ENCODE results near the gene MAN1B1.

The MAN1B1 gene

DNA sequence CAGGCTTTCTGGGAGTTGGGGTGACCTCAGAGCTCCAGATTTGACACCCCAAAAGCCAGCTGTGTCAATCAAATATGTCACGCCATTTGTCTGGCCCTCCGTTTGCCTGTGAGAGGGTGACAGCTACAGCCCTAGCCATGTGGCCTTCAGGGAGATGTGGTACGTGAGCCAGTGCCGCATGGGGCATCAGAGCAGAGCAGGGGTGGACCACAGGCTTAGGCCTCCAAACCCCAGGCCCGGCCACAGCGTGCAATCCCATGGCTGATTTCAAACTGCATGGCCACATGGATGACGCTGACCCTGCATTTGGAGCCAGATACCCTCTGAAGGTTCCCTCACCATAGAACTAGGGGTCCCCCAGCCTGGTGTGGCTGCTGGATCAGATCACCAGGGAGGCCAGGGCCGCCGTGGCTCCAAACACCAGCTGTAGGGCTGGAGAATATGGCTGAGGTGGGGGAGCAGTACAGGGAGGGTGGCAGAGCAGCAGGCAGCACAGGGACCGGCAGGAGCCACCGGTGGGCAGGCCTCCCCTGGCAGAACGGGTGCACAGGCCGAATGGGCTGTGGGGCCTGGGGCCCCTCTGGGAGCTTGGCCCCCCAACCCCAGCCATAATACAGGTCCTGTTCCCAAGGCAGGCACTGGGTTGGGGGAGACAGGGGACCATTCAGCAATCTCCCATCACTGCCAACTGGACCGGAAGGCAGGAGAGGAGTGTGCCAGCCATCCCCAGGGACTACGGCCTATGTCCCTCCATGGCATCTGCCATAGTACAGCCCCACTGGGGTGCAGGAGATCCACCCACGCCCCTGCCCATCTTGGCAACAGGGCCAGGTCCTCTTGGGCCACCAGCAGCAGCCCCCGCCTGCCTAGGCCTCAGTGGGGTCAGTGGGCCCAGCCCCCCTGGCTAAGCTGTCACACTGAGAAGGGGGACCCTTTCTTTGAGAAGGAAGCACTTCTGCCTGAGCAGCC lies 18.0 kb upstream of the MAN1B1 start:
- no peak for DNase-seq (ENCODE audit: low spot score)

GRCh38 chr9:137069508-137070091 lies 17.2 kb upstream of the MAN1B1 start:
- no peak for DNase-seq (ENCODE audit: low spot score)

- peak; percentile 84 for DNase-seq (ENCODE audit: low spot score)
Observed at GRCh38 chr9:137070201-137070905, 16.4 kb upstream of the MAN1B1 start, which contains the start of gene SAPCD2. Gene SAPCD2 (minus strand): TSS chr9:137070557. CDS start chr9:137070460, 97 bp downstream.

GRCh38 chr9:137070906-137071275 lies 15.9 kb upstream of the MAN1B1 start:
- no peak for DNase-seq (ENCODE audit: low spot score)

GRCh38 chr9:137071282-137071681 lies 15.5 kb upstream of the MAN1B1 start:
- DNase-seq (ENCODE audit: low spot score) = no peak

- no peak for DNase-seq (ENCODE audit: low spot score)
Observed at GRCh38 chr9:137073992-137074399, 12.8 kb upstream of the MAN1B1 start.

DNA sequence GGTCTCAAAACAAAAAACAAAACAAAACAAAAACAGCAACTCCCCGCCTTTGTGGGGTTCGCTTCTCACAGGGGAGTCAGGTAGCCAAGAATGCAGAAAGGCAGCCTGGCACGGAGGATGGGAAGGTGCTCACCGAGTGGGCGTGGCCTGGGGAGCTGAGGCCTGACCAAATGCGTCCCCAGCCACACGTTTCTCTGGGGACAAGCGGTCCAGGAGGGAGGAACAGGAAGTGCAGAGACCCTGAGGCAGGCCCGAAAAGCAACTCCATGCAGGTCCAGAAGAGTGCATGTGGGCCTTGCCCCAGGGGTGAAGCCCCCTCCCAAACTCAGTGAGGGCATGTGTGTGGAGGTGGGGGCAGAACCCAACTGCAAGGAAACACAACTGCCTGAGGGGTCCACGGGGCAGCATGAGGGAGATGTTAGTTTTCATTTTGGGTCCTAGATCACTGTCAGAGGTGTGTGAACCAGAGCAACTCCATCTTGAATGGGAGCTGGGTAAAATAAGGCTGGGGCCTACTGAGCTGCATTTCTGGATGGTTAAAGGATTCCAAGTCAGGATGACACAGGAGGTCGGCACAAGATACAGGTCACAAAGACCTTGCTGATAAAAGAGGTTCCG lies 12.0 kb upstream of the MAN1B1 start:
- no peak for DNase-seq (ENCODE audit: low spot score)

- no peak for DNase-seq (ENCODE audit: low spot score)
Observed at GRCh38 chr9:137075275-137075775, 11.5 kb upstream of the MAN1B1 start.

DNA sequence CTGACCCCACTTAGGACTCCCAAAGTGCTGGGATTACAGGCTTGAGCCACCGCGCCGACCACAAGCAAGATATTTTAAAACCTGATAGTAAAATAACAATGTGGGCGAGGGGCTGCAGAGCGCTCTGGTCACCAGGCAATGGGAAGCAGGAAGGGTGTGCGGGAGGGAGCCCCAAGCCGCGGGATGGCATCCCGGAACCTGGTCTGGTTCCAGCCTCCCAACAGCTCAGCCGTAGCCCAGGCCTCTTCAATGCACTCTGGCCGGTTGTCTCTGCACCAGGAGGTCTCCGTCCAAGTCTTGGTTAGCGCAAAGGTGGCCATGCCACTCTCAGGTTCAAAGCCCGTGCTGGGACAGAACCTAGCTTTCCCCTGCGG lies 10.2 kb upstream of the MAN1B1 start:
- no peak for DNase-seq (ENCODE audit: low spot score)

- DNase-seq (ENCODE audit: low spot score) = peak; percentile 47
Observed at GRCh38 chr9:137077010-137077747, 9.6 kb upstream of the MAN1B1 start, which contains the start of gene UAP1L1. Gene UAP1L1 (plus strand): TSS chr9:137077517. CDS start chr9:137077533, 16 bp downstream.

- DNase-seq (ENCODE audit: low spot score) = peak; percentile 43
Observed at GRCh38 chr9:137077758-137078693, 8.8 kb upstream of the MAN1B1 start.

DNA sequence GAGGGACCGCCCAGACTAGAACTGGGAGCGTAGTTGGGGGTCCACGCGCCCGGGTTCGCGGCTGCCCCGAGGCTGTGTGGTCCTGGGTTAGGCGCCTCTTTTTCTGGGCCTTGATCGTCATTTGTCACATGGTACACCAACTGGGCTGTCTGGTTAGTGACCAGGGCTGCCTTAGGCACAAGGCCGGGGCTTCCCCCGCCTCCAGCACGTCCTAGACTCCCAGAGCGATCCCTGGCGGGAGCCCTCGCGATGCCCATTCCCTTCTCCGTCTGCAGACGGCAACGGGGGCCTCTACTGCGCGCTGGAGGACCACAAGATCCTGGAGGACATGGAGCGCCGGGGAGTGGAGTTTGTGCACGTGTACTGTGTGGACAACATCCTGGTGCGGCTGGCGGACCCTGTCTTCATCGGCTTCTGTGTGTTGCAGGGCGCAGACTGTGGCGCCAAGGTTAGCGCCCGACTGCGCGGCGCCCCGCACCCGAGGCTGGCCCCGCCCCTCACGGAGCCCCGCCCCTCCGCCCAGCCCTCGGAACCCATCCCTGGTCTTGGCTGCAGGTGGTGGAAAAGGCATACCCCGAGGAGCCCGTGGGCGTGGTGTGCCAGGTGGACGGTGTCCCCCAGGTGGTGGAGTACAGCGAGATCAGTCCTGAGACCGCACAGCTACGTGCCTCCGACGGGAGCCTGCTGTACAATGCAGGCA lies 7.9 kb upstream of the MAN1B1 start:
- DNase-seq (ENCODE audit: low spot score) = no peak

- DNase-seq (ENCODE audit: low spot score) = no peak
Observed at GRCh38 chr9:137079401-137079787, 7.4 kb upstream of the MAN1B1 start.

DNA sequence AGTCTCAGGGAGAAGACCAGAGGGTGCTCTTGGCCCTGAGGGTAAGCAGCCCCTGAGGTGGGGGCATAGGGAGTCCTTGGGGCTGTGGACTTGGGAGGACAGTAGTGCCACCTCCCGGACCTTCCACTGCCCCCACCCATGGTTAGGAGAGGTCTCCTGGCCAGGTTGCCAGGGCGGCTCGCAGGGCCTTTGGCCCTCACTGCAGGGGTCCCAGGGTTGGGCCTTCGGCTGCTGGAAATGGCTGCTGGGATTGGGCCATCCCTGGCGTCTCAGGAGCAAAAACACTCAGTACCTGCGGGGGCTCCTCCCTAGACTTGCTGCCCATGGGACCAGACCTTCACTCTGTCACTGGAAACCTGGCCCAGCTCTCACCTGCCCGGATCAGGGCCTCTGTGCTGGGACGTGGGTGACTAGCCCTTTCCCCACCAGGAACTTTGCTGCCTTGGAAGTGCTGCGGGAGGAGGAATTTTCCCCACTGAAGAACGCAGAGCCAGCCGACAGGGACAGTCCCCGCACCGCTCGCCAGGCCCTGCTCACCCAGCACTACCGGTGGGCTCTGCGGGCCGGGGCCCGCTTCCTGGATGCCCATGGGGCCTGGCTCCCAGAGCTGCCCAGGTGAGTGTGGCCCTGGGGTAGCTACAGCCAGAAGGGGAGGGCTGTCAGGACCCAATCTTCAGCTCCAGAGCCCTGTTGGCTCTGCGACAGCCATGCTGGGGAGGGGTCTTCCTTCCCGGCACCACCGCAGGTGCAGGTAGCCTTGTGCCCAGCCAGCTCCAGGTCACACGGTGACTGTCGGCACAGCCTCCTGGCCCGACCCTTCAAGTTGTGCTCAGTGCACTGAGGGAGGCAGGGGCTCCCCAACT lies 6.3 kb upstream of the MAN1B1 start:
- no peak for DNase-seq (ENCODE audit: low spot score)

GRCh38 chr9:137082222-137082924 lies 4.4 kb upstream of the MAN1B1 start:
- no peak for DNase-seq (ENCODE audit: low spot score)

DNA sequence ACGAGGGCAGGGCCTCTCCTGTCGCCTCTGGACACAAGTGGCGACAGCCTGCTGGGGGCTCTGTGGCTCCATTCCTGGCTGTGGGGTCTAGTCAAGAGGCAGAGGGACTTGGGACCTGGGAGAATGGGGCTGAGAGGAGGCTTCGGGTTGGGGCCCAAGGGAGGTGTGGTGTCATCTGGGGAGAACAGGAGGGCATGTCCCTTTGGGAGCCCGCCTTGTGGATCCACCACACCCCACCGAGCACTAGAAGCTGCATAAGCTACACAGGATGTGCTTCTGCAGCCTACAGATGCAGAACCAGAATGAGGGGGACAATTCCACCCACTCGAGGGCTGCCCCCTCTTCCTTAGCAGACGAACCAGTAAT lies 3.9 kb upstream of the MAN1B1 start:
- DNase-seq (ENCODE audit: low spot score) = no peak

DNA sequence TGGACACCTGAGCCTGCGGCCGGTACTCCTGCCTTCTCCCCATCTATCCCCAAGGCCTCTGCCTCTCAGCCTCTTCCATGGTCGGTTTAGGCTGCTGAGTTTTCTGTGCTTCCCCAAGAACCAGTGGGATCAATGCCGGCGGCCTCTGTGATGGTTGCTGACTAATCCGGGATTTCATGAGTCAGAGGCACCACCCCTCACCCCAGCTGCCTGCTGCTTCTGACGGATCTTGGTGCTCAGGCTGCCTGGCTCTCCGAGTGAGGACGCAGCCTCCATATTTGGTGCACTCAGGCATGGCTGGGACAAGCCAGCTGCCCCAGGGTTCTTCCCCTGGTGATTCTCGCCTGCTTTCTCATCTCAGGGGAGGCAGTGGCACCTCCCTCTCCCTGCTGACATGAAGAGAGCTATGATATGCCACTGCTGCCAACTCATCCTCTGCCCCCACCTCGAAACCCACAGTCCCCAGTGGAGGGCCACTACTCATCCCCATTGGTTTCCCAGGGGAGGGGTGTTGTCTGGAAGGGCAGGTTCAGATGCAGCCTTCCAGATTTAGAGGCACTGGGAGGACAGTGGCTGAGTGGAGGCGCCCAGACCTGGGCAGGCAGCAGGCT lies 3.3 kb upstream of the MAN1B1 start:
- DNase-seq (ENCODE audit: low spot score) = no peak

DNA sequence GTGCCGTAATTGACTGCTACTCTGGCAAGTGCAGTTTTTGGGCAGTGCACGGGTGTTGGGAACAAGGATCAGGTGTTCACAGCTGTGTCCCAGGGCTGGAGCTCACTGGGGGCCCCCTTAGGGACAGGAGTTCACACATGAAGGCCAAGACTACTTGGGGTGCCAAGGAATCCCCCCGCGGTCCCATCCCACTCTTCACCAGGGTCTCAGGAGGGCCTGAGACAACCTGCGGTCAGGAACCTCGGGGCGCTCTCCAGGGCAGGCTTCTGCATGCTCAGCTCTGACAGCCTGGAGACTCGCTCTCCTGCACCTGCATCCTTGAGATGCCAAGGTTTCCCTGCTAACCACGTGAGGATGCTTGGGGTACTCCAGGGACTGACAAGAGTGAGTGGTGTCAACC lies 2.3 kb upstream of the MAN1B1 start:
- DNase-seq (ENCODE audit: low spot score) = no peak
